ENCODE data around the gene GAB2.

The GAB2 gene

DNA sequence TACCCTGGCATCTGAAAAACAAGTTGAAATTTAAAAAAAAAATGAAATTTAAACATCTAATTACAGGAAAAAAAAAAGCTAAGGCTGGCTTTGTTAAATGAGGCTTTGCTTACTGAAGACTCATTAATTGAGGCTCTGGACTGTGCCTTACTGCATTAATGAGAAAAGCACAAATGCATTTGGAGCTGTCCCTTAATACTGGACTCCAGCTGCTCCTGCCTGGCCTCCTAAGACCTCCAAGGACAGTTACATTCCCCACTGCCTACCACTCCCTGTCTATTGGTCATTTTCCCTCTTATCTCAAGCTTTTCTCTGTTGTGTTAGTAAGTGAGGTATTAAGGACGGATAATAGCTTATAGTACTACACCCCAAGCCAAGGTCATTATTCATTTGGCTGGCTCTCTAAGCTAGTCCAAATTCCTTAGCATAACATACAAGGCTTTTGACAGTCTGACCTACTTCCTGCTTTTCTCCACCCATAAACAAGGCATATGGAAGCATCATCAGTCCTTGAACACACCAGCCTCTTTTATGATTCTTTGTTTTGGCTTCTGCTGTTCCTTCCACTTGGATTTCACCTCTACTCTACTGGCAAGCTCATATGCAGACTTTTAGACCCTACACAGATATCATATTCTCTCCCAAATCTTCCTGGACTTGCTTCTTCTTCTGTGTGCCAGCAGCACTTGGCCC lies 166.4 kb downstream of the GAB2 start:
- Histone ChIP-seq H3K36me3 (replicated peaks in 1 of 2; ENCODE audit: control insufficient read depth in 2 of 2, insufficient read depth in 2 of 2, low read length in 2 of 2) (peaks cover 0 to 33% of the 10 kb centered on the region in 2 donors), H3K4ac (ENCODE audit: low read length) (no peak overlapping the region), H3K27ac (replicated peaks; ENCODE audit: low read length) (no peak overlapping the region), H3K4me1 (ENCODE audit: control insufficient read depth in 2 of 2, insufficient read depth in 1 of 2, low read depth in 1 of 2, low read length in 2 of 2) (peaks cover 2 to 3% of the 10 kb centered on the region in 2 donors), H3K18ac (ENCODE audit: low read length) (no peak overlapping the region), H3K4me2 (ENCODE audit: insufficient read depth, low read length, poor library complexity, severe bottlenecking) (no peak overlapping the region), H3K27me3 (ENCODE audit: control insufficient read depth in 3 of 3, insufficient read depth in 3 of 3, low read depth in 1 of 3, low read length in 3 of 3) (no peaks in the 10 kb centered on the region), H4K8ac (ENCODE audit: low read depth, low read length) (no peak overlapping the region), H3K23ac (ENCODE audit: low read depth, low read length, poor library complexity) (no peak overlapping the region), H3K14ac (ENCODE audit: low read length) (no peak overlapping the region), H2BK12ac (ENCODE audit: low read length) (no peak overlapping the region), H2BK15ac (ENCODE audit: low read length) (no peak overlapping the region), H3K79me1 (ENCODE audit: low read depth, low read length) (no peaks in the 10 kb centered on the region), H3K9me3 (replicated peaks in 1 of 2; ENCODE audit: control insufficient read depth in 2 of 2, insufficient read depth in 1 of 2, low read depth in 1 of 2, low read length in 2 of 2) (peaks cover 0 to under 1% of the 10 kb centered on the region in 2 donors), H4K91ac (ENCODE audit: low read depth, low read length, poor library complexity) (no peak overlapping the region), H2BK5ac (ENCODE audit: low read length) (no peak overlapping the region), H2BK120ac (ENCODE audit: low read depth, low read length) (no peak overlapping the region), H3K9ac (ENCODE audit: low read depth, low read length, poor library complexity) (no peak overlapping the region), H2AFZ (ENCODE audit: low read length) (no peak overlapping the region), H3K4me3 (ENCODE audit: low read length in 2 of 2) (no peak overlapping the region), H2AK5ac (ENCODE audit: low read depth, low read length) (no peak overlapping the region)
- WGBS, 2 donors (ENCODE audit: extremely low coverage in 2 of 2, insufficient read length in 2 of 2, insufficient replicate concordance in 1 of 2) = no CpG with 5 or more reads among the region's 1 CpG
- DNase-seq (ENCODE audit: low spot score) = no peak

DNA sequence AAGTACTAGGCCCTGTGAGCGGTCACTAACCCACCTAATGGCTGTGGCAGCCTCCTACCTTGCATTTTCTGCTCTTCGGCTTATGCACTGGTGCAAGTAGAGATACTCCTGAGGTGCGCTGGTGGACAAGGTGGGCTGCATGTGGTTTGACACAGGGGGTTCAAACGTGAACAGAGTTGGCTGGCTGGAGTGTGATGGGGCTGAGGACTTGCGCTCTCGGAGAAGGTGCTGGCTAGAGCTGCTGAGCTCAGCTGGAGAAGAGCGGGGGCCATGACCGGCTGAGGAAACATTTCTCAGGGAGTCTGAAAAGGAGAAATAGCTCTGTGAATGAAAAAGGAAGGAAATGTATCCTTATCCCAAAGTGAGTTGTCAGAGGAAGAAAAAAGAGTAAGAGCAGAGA lies 167.5 kb downstream of the GAB2 start:
- H3K36me3 ChIP-seq (replicated peaks in 1 of 2; ENCODE audit: control insufficient read depth in 2 of 2, insufficient read depth in 2 of 2, low read length in 2 of 2) = peaks cover 0 to 36% of the 10 kb centered on the region in 2 donors
- H3K4me3 ChIP-seq (ENCODE audit: low read length in 2 of 2) = no peak overlapping the region
- H2BK120ac ChIP-seq (ENCODE audit: low read depth, low read length) = no peak overlapping the region
- H3K23ac ChIP-seq (ENCODE audit: low read depth, low read length, poor library complexity) = no peak overlapping the region
- no peak overlapping the region for H3K4me2 ChIP-seq (ENCODE audit: insufficient read depth, low read length, poor library complexity, severe bottlenecking)
- H3K14ac ChIP-seq (ENCODE audit: low read length) = no peak overlapping the region
- WGBS, 2 donors (ENCODE audit: extremely low coverage in 2 of 2, insufficient read length in 2 of 2, insufficient replicate concordance in 1 of 2) = no CpG with 5 or more reads among the region's 8 CpGs
- H3K18ac ChIP-seq (ENCODE audit: low read length) = no peak overlapping the region
- H4K91ac ChIP-seq (ENCODE audit: low read depth, low read length, poor library complexity) = no peak overlapping the region
- no peak overlapping the region for H2AFZ ChIP-seq (ENCODE audit: low read length)
- no peak overlapping the region for H4K8ac ChIP-seq (ENCODE audit: low read depth, low read length)
- H2BK5ac ChIP-seq (ENCODE audit: low read length) = no peak overlapping the region
- H2BK15ac ChIP-seq (ENCODE audit: low read length) = no peak overlapping the region
- no peaks in the 10 kb centered on the region for H3K79me1 ChIP-seq (ENCODE audit: low read depth, low read length)
- no peak overlapping the region for H2BK12ac ChIP-seq (ENCODE audit: low read length)
- no peak overlapping the region for H2AK5ac ChIP-seq (ENCODE audit: low read depth, low read length)
- no peak overlapping the region for H3K4ac ChIP-seq (ENCODE audit: low read length)
- H3K27me3 ChIP-seq (ENCODE audit: control insufficient read depth in 3 of 3, insufficient read depth in 3 of 3, low read depth in 1 of 3, low read length in 3 of 3) = no peaks in the 10 kb centered on the region
- DNase-seq (ENCODE audit: low spot score) = no peak
- H3K9ac ChIP-seq (ENCODE audit: low read depth, low read length, poor library complexity) = no peak overlapping the region
- peaks cover 0 to 4% of the 10 kb centered on the region in 2 donors for H3K9me3 ChIP-seq (replicated peaks in 1 of 2; ENCODE audit: control insufficient read depth in 2 of 2, insufficient read depth in 1 of 2, low read depth in 1 of 2, low read length in 2 of 2)
- no peak overlapping the region for H3K27ac ChIP-seq (replicated peaks; ENCODE audit: low read length)
- H3K4me1 ChIP-seq (ENCODE audit: control insufficient read depth in 2 of 2, insufficient read depth in 1 of 2, low read depth in 1 of 2, low read length in 2 of 2) = peaks cover 2 to 3% of the 10 kb centered on the region in 2 donors

DNA sequence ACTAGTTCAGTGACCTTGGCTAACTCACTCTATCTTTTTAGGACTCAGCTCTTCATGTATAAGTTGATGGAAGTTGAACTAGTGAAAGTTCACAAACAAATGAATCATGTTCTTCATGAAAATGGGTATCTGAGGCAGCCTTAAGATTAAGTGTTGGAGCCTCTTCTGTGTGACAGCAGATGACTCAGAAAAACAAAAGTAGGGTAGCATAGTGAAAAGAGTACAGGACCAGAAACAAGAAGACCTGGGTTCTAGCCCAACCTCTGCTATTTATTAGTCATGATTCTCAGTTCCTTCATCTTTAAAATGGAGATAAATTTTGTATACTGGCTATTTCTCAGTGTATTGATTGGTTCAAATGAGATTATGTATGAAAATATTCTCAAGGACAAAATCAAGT lies 168.7 kb downstream of the GAB2 start:
- Histone ChIP-seq H4K8ac (ENCODE audit: low read depth, low read length) (no peak overlapping the region), H3K9ac (ENCODE audit: low read depth, low read length, poor library complexity) (no peak overlapping the region), H2AFZ (ENCODE audit: low read length) (no peak overlapping the region), H3K4me1 (ENCODE audit: control insufficient read depth in 2 of 2, insufficient read depth in 1 of 2, low read depth in 1 of 2, low read length in 2 of 2) (peaks cover 2 to 3% of the 10 kb centered on the region in 2 donors), H3K4me3 (ENCODE audit: low read length in 2 of 2) (no peak overlapping the region), H2BK5ac (ENCODE audit: low read length) (no peak overlapping the region), H3K9me3 (replicated peaks in 1 of 2; ENCODE audit: control insufficient read depth in 2 of 2, insufficient read depth in 1 of 2, low read depth in 1 of 2, low read length in 2 of 2) (peaks cover 0 to 4% of the 10 kb centered on the region in 2 donors), H3K79me1 (ENCODE audit: low read depth, low read length) (no peaks in the 10 kb centered on the region), H3K4me2 (ENCODE audit: insufficient read depth, low read length, poor library complexity, severe bottlenecking) (no peak overlapping the region), H2AK5ac (ENCODE audit: low read depth, low read length) (no peak overlapping the region), H3K27me3 (ENCODE audit: control insufficient read depth in 3 of 3, insufficient read depth in 3 of 3, low read depth in 1 of 3, low read length in 3 of 3) (no peaks in the 10 kb centered on the region), H4K91ac (ENCODE audit: low read depth, low read length, poor library complexity) (no peak overlapping the region), H2BK15ac (ENCODE audit: low read length) (no peak overlapping the region), H3K18ac (ENCODE audit: low read length) (no peak overlapping the region), H3K27ac (replicated peaks; ENCODE audit: low read length) (no peak overlapping the region), H2BK120ac (ENCODE audit: low read depth, low read length) (no peak overlapping the region), H3K14ac (ENCODE audit: low read length) (no peak overlapping the region), H3K36me3 (replicated peaks in 1 of 2; ENCODE audit: control insufficient read depth in 2 of 2, insufficient read depth in 2 of 2, low read length in 2 of 2) (peaks cover 0 to 36% of the 10 kb centered on the region in 2 donors), H3K23ac (ENCODE audit: low read depth, low read length, poor library complexity) (no peak overlapping the region), H3K4ac (ENCODE audit: low read length) (no peak overlapping the region), H2BK12ac (ENCODE audit: low read length) (no peak overlapping the region)
- no peak for DNase-seq (ENCODE audit: low spot score)

DNA sequence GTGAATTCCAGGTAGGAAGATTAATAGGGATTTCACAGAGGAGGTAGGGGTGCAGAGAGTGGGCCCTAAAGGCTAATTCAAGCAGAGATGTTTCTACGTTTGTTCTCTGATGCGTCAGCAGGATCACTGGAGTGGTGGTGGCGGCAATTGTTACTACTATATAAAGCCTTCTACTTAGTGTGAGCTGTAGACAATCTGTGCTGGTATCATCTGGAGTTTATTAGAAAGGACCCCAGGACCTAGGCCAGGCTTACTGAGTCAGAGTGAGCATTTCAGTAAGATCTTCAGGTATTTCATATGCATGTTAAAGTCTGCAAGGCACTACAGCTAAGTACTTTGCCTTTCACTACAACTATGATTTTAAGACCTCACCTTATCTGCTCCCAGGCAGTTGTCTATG lies 169.4 kb downstream of the GAB2 start:
- H3K18ac ChIP-seq (ENCODE audit: low read length) = no peak overlapping the region
- no peak overlapping the region for H3K4me2 ChIP-seq (ENCODE audit: insufficient read depth, low read length, poor library complexity, severe bottlenecking)
- no peak overlapping the region for H4K8ac ChIP-seq (ENCODE audit: low read depth, low read length)
- H2AK5ac ChIP-seq (ENCODE audit: low read depth, low read length) = no peak overlapping the region
- no peak overlapping the region for H3K4me3 ChIP-seq (ENCODE audit: low read length in 2 of 2)
- peaks cover 0 to 36% of the 10 kb centered on the region in 2 donors for H3K36me3 ChIP-seq (replicated peaks in 1 of 2; ENCODE audit: control insufficient read depth in 2 of 2, insufficient read depth in 2 of 2, low read length in 2 of 2)
- H4K91ac ChIP-seq (ENCODE audit: low read depth, low read length, poor library complexity) = no peak overlapping the region
- H2BK12ac ChIP-seq (ENCODE audit: low read length) = no peak overlapping the region
- no peak overlapping the region for H3K27ac ChIP-seq (replicated peaks; ENCODE audit: low read length)
- no peak overlapping the region for H2BK5ac ChIP-seq (ENCODE audit: low read length)
- H2AFZ ChIP-seq (ENCODE audit: low read length) = no peak overlapping the region
- DNase-seq (ENCODE audit: low spot score) = no peak
- no peak overlapping the region for H3K9ac ChIP-seq (ENCODE audit: low read depth, low read length, poor library complexity)
- H2BK15ac ChIP-seq (ENCODE audit: low read length) = no peak overlapping the region
- no peaks in the 10 kb centered on the region for H3K27me3 ChIP-seq (ENCODE audit: control insufficient read depth in 3 of 3, insufficient read depth in 3 of 3, low read depth in 1 of 3, low read length in 3 of 3)
- H2BK120ac ChIP-seq (ENCODE audit: low read depth, low read length) = no peak overlapping the region
- peaks cover 0 to 4% of the 10 kb centered on the region in 2 donors for H3K9me3 ChIP-seq (replicated peaks in 1 of 2; ENCODE audit: control insufficient read depth in 2 of 2, insufficient read depth in 1 of 2, low read depth in 1 of 2, low read length in 2 of 2)
- no peaks in the 10 kb centered on the region for H3K79me1 ChIP-seq (ENCODE audit: low read depth, low read length)
- H3K23ac ChIP-seq (ENCODE audit: low read depth, low read length, poor library complexity) = no peak overlapping the region
- H3K4me1 ChIP-seq (ENCODE audit: control insufficient read depth in 2 of 2, insufficient read depth in 1 of 2, low read depth in 1 of 2, low read length in 2 of 2) = peaks cover 0 to 2% of the 10 kb centered on the region in 2 donors
- no peak overlapping the region for H3K14ac ChIP-seq (ENCODE audit: low read length)
- no peak overlapping the region for H3K4ac ChIP-seq (ENCODE audit: low read length)
- no CpG with 5 or more reads among the region's 3 CpGs for whole genome bisulfite sequencing, 2 donors (ENCODE audit: extremely low coverage in 2 of 2, insufficient read length in 2 of 2, insufficient replicate concordance in 1 of 2)

All from neuronal stem cell (in vitro differentiated cells).